Right lobe of liver (tissue), 4 donors: ENCODE data around the gene KRTAP10-10.

Experiments
- CTCF ChIP-seq, 4 donors: fragments of 200-600 bp in 3 of 4; fragments of 450-650 bp in 1 of 4; IDR thresholded peaks; one replicate each; pipeline versions ENCODE4 v1.5.1 to v1.8.0; 2016 to 2022; ENCODE audit warnings: antibody characterized with exemption in 4 of 4, mild to moderate bottlenecking in 2 of 4
- POLR2A ChIP-seq: fragments of 450-650 bp; IDR thresholded peaks from one replicate; pipeline ENCODE4 v1.6.1; 2017; ENCODE audit warnings: antibody characterized with exemption, mild to moderate bottlenecking
- donor health status: DM: no; HTN: no; CAD: no.
- donor health status: DM: no; HTN: no; CAD: no.
- donor health status: DM: no; HTN: yes; CAD: no.

GRCh38 chr21:44619886-44620285 lies 17.3 kb upstream of the KRTAP10-10 start:
- TF ChIP-seq CTCF (IDR thresholded peaks at IDR 0.05) (no peak), POLR2A (no peak)
